Measurements from ENCODE around the gene TANC1.
A peak's percentile ranks its signal among the peaks of the same experiment; 100 is the strongest.
"Not testable (repeated sequence)": the region's sequence is repeated elsewhere in the genome, so short reads cannot be mapped to it uniquely, and the experiment has no call there.

Gene TANC1

GRCh38 chr2:159035790-159036411 lies 67.5 kb downstream of the TANC1 start:
- H3K4me3 ChIP-seq: no peak overlapping the region
- H3K9me3 ChIP-seq: no peaks in the 10 kb centered on the region
- peaks cover 0 to 47% (median 21%) of the 10 kb centered on the region in 4 donors for H3K4me1 ChIP-seq
- H3K27me3 ChIP-seq: no peaks in the 10 kb centered on the region
- intact Hi-C loops (cut with DNase I; ENCODE audit: low total_unique reads): no loop called here
- H3K36me3 ChIP-seq: no peaks in the 10 kb centered on the region
- TF ChIP-seq, protein P1, sequence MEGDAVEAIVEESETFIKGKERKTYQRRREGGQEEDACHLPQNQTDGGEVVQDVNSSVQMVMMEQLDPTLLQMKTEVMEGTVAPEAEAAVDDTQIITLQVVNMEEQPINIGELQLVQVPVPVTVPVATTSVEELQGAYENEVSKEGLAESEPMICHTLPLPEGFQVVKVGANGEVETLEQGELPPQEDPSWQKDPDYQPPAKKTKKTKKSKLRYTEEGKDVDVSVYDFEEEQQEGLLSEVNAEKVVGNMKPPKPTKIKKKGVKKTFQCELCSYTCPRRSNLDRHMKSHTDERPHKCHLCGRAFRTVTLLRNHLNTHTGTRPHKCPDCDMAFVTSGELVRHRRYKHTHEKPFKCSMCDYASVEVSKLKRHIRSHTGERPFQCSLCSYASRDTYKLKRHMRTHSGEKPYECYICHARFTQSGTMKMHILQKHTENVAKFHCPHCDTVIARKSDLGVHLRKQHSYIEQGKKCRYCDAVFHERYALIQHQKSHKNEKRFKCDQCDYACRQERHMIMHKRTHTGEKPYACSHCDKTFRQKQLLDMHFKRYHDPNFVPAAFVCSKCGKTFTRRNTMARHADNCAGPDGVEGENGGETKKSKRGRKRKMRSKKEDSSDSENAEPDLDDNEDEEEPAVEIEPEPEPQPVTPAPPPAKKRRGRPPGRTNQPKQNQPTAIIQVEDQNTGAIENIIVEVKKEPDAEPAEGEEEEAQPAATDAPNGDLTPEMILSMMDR (IDR thresholded peaks at IDR 0.05): peak in 1 of 2 experiments; percentile 10
- H3K27ac ChIP-seq: no peak overlapping the region
- DNase-seq: no peak

DNA sequence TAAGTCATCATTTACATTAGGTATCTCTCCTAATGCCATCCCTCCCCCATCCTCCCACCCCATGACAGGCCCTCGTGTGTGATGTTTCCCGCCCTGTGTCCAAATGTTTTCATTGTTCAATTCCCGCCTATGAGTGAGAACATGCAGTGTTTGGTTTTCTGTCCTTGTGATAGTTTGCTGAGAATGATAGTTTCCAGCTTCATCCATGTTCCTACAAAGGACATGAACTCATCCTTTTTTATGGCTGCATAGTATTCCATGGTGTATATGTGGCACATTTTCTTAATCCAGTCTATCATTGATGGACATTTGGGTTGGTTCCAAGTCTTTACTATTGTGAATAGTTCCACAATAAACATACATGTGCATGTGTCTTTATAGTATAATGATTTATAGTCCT lies 68.0 kb downstream of the TANC1 start:
- H3K4me1 ChIP-seq: peaks cover 0 to 47% (median 17%) of the 10 kb centered on the region in 4 donors
- H3K36me3 ChIP-seq; intact Hi-C loops (cut with DNase I; ENCODE audit: low total_unique reads); H3K9me3 ChIP-seq; H3K27me3 ChIP-seq; DNase-seq; H3K27ac ChIP-seq; H3K4me3 ChIP-seq: not testable (repeated sequence)

- H3K36me3 ChIP-seq; H3K9me3 ChIP-seq; DNase-seq; intact Hi-C loops (cut with DNase I; ENCODE audit: low total_unique reads); H3K27me3 ChIP-seq; H3K4me3 ChIP-seq: not testable (repeated sequence)
- peak overlapping the region in 1 of 2 donors; percentile 11 for H3K27ac ChIP-seq
- H3K4me1 ChIP-seq: peaks cover 0 to 55% (median 27%) of the 10 kb centered on the region in 4 donors
Observed at GRCh38 chr2:159041328-159041727, 72.9 kb downstream of the TANC1 start.

DNA sequence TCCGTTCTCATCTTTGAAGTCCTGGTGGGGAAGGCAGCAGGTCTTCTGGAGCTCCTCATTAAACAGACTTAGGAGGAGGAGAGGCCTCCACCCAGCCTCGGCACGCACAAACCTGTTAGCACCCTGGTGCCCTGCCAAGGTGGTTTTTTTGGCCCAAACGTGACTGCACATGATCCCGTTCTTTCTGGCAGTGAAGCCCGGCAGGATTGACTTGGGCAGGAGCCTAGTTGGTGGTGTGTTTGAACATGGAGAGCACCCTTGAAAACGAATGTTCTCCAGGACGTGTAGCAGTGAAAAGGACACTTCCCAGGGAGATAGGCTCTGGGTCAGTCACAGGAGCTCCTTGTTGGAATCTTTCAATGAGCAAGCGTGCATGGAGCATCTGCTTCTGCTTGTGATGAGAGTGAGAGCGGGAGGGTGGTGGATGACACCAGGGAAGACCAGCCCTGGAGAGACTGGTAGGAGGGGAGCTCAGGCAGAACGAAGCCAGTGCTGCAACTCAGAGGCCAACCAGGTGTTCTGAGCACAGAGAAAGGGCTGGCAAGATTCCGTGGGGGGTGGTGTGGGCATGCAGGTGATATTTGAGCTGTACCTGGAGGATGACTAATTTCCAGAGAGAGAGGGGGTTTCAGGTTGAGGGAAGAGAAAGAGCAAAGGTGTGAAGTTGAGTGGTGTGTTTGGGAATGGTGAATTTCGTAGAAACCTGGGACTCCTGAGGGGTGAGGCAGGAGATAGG lies 73.8 kb downstream of the TANC1 start:
- peak overlapping the region in 1 of 2 donors; percentile 11 for H3K27ac ChIP-seq
- H3K4me3 ChIP-seq: no peak overlapping the region
- intact Hi-C loops (cut with DNase I; ENCODE audit: low total_unique reads): no loop called here
- H3K27me3 ChIP-seq: no peaks in the 10 kb centered on the region
- no peak for DNase-seq
- no peaks in the 10 kb centered on the region for H3K36me3 ChIP-seq
- H3K9me3 ChIP-seq: no peaks in the 10 kb centered on the region
- peaks cover 0 to 64% (median 35%) of the 10 kb centered on the region in 4 donors for H3K4me1 ChIP-seq
- TF ChIP-seq, protein P1 (IDR thresholded peaks at IDR 0.05): no peak

GRCh38 chr2:159043710-159044109 lies 75.3 kb downstream of the TANC1 start:
- no peaks in the 10 kb centered on the region for H3K27me3 ChIP-seq
- no peaks in the 10 kb centered on the region for H3K9me3 ChIP-seq
- intact Hi-C loops (cut with DNase I; ENCODE audit: low total_unique reads): no loop called here
- H3K4me1 ChIP-seq: peaks cover 0 to 78% (median 41%) of the 10 kb centered on the region in 4 donors
- H3K27ac ChIP-seq: no peak overlapping the region
- H3K36me3 ChIP-seq: no peaks in the 10 kb centered on the region
- DNase-seq: no peak
- TF ChIP-seq, protein P1 (IDR thresholded peaks at IDR 0.05): no peak
- no peak overlapping the region for H3K4me3 ChIP-seq

DNA sequence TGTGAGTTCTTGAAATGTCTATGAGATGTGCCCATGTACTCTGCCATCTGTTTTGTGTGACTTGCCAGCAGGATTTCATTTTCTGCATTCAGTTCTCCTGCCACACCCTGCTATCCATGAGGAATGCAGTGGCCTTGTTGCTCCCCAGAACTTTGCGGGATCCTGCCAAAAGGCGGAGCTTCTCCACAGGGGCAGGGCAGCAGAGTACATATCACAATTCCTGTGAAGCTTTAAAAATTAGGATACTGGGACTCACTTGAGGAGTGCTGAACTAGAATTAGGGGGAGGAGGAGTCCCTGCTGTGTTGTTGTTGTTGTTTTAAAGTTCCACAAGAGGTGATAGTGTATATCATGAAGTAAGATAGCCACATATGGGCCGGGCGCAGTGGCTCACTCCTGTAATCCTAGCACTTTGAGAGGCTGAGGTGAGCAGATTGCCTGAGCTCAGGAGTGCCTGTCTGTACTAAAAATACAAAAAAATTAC lies 76.4 kb downstream of the TANC1 start:
- no peak overlapping the region for H3K4me3 ChIP-seq
- no peak for DNase-seq
- intact Hi-C loops (cut with DNase I; ENCODE audit: low total_unique reads): loop anchor here (5.0 kb wide), 1 partner anchor 77 kb away; no protein-coding TSS in a partner anchor
- no peaks in the 10 kb centered on the region for H3K9me3 ChIP-seq
- TF ChIP-seq, protein P1 (IDR thresholded peaks at IDR 0.05): no peak
- H3K27ac ChIP-seq: peak overlapping the region in 1 of 2 donors; percentile 53
- H3K36me3 ChIP-seq: no peaks in the 10 kb centered on the region
- H3K27me3 ChIP-seq: no peaks in the 10 kb centered on the region
- peaks cover 0 to 89% (median 43%) of the 10 kb centered on the region in 4 donors for H3K4me1 ChIP-seq

Data from tibial artery (tissue), 4 donors.